Activated CD8-positive, alpha-beta memory T cell treated with anti-CD3 and anti-CD28 coated beads, Interleukin-2, amount 50 U/mL, for 1 hour (primary cell): Measurements from ENCODE around the gene VPS13D.
"Not testable (repeated sequence)": the region's sequence is repeated elsewhere in the genome, so short reads cannot be mapped to it uniquely, and the experiment has no call there.

Experiments
- DNase-seq: peaks from one replicate; pipeline ENCODE4 v3.0.0-alpha.2; 2020; ENCODE audit errors: extremely low read depth

The VPS13D gene

DNA sequence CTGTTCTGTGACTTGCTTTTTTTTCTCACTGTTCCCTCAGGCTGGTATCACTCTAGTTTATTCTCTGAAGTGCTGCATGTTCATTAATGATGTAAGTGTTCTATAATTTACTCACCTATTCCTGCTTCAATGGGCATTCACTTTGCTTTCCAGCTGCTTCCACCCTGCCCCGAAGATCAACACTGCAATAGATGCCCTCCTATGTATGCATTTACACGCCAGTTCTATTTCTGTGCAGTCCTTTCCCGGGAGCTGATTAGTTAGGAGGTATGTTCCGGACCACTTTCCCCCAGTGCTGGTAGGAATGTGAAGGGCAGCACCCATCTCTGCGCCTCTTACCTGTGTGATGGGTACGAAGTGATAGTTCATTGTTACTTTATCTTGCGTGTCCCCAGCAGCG is 284.8 kb downstream of the VPS13D start:
- DNase-seq = no peak

DNA sequence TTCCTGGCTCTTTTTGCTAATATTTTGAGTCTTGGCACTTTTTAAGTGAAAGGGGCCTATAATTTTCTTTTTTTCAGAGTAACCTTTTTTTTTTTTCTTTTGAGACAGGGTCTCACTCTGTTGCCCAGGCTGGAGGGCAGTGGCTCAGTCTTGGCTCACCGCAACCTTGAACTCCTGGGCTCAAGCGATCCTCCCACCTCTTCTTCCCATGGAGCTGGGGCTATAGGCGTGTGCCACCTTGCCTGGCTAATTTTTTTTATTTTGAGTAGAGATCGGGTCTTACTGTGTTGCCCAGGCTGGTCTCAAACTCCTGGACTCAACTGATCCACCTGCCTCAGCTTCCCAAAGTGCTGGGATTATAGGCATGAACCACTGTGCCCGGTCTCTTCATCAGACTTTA is 285.4 kb downstream of the VPS13D start:
- DNase-seq = no peak

DNA sequence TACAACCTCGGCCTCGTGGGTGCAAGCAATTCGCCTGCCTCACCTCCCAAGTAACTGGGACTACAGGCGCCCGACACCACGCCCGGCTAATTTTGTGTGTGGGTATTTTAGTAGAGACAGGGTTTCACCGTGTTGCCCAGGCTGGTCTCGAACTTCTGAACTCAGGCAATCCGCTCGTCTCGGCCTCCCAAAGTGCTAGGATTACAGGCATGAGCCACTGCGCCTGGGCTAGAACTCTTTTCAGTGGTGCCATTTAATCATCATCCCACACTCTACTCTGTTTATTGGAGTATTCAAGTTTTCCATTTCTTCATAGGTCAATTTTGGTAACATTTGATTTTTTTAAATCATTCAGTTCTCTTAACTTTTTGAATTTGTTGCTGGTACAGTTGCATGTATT is 286.9 kb downstream of the VPS13D start:
- no peak for DNase-seq

DNA sequence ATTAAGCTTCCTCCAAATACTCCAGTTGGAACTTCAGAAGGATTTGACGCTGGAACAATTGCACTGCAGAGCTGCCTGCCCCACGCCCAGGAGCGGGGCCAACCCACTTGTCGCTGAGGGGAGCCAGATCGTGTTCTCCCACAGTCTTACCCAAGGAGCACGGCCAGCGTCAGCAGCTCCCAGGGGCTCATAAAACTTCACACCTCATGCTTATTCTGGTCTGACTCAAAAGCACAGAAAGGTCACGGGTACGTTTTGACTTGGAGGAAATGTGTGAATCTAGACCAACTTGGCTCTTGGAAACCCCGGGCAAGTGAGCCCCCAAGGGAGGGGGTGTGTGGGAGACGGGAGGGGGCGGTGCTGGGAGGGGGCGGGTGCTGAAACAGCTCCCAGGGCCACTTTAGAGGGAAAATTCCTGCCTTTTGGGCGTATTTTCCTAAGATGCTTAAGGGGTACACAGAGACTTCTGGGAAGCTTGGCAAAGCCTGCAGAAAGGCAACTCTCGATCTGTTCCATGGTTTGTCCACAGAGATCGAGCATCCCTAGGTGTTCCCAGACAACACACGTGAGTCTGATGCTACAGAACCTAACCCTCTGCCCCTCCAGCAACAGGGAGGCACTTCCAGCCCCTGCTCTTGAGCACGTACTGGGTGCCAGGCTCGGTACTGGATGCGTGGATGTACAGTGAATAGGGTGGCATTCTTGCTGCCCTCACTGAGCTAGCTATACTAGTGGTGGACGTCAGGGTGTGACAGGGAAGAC is 289.3 kb downstream of the VPS13D start:
- no peak for DNase-seq

DNA sequence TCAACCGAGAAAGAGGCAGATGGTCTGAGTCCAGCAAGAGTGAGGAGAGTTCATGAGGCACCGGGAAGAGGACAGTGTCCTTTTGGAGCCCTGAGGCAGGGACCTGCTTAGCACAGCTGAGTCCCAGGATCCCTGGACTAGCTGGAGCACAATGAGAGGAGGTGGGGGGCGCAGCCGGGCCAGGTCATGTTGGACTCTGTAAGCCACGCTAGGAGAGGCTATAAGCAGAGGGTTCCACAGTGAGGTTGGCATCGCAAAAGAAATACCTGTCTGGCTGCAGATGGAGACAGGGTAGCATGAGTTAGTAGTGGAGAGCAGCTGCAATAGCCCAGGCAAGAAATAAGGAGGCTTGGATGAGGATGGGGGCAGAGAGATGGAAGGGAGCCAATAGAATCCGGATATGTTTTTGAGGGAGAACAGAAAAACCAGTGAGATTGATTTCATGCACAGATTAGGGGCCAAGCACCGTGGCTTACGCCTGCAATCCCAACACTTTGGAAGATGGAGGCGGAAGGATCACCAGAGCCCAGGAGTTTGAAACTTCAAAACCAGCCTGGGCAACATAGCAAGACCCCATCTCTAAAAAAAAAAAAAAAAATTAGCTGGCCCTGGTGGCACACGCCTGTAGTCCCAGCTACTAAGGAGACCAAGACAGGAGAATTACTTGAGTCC is 290.0 kb downstream of the VPS13D start:
- no peak for DNase-seq

DNA sequence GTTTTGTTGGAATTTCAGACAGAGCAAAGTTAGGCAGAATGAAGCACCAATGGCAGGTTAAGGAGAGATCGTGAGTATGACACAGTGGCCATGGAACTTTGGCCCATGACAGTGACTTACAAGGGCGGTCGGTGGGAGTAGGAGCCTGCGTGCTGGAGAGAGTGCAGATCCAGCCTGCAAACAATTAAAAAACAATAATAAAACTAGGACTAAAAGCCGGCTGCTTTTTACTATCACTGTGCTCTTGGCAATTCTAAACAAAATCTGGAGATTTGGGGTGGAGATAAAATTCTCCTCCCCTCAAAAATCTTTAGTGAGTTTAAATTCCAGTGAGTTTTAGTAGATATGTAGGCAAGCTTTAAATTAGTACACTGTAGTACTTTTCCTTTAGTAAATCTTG is 291.3 kb downstream of the VPS13D start:
- DNase-seq = no peak

DNA sequence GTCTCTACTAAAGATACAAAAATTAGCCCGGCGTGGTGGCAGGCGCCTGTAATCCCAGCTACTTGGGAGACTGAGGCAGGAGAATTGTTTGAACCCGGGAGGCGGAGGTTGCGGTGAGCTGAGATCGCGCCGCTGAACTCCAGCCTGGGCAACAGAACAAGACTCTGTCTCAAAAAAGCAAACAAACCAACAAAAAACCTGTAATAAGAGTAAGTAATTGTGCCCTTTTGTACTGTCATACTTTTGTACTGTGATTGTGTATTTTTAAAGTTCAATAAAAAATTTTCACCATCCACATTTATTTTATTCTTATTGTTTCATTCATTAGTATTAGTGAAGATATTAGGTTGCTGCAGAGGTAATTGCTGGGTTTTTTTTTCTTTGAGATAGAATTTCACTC is 292.9 kb downstream of the VPS13D start:
- not testable (repeated sequence) for DNase-seq

DNA sequence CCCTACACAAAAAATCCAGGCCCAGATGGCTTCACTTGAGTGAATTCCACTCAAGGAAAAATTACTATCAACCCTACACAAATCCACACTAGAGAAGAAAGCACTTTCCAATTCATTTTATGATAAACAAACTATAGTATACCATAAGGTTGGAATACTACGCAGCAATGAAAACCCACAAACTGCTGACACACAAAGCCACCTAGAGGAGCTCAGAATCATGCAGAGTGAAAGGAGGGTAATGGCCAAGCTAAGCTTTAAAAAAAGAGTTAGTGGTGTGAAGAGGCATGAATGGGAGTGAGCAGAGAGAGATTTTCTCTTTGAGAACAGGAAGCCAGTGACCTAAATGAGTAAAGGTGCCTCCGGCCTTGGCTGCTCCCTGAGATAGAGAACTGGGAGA is 294.4 kb downstream of the VPS13D start:
- no peak for DNase-seq

DNA sequence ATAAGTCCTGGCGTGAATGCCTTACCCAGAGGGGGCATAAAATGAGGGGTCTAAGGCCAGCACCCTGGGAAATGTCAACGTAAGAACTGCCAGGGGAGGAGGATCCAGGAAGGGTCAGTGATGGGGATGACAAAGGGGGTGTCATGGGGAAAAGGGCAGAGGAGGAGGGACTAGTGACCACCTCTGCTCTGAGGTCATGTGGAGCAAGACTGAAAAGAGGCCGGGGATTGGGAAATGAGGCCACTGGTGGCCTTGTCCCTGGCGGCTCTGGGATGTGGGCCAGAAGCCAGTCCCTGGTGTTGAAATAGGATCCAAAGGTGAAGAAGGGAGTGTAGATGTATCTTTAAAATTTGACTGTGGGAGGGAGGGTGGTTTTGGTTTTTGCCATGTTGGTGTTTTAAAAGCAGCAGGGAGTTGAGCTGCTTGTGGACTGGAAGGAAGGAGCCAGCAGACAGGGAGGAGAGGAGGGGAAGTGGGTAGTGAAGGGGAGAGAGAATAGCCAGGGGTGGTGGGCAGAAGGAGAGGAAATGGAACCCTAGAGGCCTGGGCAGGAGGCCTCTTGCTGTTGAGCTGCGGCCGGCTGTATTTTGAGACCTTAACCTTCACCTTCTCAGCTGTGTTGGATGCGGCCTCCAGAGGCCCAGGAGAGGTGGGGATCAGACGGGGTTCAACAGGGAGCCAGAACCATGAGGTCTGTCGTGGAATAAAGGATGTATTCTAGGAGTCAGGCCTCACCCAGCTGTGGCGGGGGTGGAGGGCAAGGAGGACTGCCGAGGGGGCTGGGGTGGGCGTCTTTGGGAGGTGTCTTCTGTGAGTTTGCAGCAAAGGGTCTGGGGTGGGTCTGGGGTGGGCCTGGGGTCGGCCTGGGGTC is 295.7 kb downstream of the VPS13D start:
- DNase-seq = no peak

DNA sequence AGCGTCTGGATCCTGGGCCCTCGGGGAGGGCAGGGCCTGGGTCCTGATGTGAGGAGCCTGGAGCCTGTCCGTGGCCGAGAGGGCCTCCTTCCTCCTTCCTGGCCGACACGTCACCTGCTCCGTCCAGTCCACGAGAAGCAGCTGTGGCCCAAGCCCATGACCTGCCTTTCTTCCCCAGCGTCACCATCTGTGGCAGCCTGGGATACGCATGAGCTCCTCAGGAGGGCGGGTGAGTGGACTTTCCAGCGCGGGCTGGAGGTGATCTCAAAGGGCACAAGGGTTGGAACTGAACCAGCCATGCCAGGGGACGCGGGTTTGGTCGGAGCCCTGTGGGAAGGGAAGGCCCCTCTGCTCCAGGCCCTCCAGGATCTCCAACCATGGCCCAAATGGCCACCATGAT is 297.7 kb downstream of the VPS13D start:
- no peak for DNase-seq

DNA sequence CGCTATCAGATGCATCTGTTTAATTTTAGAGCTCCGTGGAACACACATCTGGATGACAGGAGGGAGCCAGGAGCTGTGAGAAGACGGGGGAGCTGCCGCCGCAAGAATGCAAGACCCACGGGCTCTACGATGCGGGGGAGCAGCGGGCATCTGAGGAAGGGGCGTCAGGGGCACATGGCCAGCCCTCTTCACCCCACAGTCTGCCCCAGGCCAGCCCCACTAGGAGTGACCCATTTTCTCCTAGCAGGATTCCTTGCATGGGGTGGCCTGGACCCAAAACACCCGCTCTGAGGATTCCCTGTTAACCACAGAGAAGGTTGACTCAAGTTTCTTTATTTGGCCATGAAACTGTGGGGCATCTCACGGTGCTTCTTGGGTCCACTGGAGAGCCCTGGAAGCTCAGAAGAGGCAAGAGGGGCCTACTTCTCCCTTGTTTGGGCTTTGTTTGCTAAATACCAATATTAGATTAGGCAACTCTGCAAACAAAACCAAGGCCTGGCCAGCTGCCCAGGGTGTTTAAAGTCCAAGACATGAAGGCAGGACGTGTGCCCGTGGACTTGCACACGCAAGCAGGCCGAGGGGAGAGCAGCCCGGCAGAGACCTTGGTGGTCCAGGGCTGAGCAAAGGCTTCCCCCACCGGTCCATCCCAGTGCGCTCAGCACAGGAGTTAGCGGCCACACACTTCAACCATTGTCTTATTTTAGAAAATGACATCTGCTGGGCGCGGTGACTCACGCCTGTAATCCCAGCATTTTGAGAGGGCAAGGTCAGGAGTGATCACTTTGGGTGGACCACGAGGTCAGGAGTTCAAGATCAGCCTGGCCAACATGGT is 298.4 kb downstream of the VPS13D start:
- DNase-seq = no peak

DNA sequence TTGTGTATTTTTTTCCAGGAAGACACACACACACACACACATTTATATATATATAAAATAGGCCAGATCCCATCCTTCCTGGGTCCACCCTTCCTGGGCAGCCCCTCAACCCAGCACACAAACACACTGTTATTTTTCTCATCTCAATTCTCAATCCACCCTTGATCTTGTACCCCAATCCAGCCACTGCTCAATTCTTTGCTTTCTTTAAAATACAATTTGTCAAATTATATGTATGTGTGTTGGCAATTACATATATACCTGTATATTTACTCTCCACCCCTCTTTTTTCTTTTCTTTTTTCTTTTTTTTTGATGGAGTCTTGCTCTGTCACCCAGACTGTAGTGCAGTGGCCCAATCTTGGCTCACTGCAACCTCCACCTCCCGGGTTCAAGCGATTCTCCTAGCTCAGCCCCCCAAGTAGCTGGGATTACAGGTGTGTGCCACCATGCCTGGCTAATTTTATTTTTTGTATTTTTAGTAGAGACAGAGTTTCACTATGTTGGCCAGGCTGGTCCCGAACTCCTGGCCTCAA is 299.9 kb downstream of the VPS13D start:
- DNase-seq = no peak

DNA sequence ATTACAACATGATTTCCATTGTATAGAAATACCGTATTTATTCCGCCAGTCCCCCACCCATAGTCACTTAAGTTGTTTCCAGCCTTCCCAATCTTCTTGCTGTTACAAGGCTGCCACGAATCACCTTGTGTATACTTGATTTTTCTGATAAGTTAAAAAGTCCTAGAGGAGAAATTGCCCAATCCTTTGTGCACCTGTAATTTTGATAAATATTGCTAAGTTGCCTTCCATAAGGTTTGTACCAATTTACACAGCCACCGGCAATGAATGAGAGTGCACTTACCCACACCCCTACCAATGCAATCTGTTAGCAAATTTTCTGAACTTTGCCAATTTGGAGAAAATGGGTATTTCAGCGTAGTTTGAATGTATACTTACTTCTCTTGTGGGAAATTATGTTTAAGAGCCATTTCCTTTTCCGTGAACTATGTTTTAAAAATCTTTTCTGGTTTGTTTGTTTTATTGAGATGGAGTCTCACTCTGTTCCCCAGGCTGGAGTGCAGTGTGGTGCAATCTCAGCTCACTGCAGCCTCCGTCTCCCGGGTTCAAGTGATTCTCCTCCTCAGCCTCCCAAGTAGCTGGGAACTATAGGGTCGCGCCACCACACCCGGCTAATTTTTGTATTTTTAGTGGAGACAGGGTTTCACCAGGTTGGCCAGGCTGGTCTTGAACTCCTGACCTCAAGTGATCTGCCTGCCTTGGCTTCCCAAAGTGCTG is 300.8 kb downstream of the VPS13D start:
- DNase-seq = no peak

DNA sequence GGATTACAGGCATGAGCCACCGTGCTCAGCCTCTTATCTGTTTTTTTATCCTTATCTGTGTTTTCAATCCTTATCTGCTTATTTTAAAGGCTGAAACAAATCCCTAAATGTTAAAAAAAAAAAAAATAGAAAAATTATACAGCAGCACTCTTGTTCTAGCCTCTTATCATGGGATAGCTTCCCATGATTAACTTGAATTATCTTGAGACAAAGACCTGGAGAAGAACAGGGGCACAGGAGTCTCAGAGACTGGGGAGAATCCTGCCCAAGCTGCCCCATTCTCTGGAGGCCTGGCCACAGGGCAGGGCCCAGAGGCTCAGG is 301.3 kb downstream of the VPS13D start:
- DNase-seq = no peak

DNA sequence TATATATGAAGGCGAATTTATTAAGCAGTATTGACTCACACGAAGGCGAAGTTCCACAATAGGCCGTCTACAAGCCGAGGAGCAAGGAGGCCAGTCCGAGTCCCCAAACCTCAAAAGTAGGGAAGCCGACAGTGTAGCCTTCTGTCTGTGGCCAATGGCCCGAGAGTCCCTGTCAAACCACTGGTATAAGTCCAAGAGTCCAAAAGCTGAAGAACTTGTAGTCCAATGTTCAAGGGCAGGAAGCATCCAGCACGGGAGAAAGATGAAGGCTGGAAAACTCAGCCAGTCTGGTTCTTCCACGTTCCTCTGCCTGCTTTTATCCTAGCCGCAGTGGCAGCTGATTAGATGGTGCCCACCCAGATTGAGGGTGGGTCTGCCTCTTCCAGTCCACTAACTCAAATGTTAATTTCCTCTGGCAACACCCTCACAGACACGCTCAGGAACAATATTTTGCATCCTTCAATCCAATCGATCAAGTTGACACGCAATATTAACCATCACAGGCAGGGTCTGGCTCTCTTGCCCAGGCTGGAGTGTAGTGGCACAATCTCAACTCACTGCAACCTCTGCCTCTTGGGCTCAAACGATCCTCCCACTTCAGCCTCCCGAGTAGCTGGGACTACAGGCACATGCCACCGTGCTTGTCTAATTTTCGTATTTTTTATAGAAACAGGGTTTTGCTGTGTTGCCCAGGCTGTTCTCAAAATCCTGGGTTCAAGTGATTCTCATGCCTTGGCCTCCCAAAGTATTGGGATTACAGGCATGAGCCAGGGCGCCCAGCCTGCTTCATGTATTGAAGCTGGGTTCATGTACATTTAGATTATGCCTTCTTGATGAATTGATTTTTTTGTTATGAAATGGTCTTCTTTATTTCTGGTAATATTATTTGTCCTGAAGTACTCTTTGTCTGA is 302.8 kb downstream of the VPS13D start:
- no peak for DNase-seq

DNA sequence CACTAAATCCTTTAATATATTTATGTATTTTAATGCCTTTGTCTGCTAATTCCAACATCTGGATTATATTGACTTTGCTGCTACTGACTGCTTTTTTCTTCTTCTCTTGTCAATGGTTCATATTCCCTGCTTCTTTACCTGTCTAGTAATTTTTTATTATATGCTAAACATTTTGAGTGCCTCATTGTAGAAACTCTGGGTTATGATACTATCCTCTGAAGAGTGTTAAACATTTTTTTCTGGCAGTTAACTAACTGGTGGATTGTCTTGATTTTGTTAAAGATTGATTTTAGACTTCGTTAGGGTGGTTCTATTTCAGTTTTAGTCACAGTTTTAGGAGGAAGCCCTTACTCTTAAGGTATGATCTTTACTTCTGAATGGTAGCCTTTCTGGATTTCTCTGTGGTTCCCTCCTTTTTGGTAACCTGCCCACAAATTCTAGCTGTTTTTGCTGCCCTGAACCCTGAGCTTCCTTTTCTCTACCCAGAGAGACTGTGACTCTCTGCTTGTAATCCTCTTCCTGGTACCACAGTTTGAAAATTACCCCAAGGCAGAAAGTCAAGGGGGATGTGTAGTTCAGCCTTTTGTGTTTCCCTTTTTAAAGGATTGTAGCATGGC is 306.3 kb downstream of the VPS13D start:
- DNase-seq = no peak

DNA sequence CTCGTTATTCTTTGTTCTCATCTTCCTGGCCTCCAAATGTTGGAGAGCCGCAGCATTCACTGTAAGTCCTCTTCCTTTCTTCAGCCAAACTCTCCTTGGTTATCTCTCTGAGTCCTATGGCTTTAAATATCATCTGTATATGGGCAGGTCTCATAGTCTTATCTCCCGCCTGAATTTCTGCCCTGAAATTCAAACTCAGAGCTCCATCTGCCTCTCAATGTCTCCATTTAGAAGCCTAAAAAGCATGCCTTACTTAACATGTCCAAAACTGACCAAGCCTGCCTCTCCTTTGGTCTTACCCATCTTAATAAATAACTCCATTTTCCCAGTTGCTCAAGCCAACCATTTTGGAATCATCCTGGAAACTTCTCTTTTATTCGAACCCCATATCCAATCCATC is 307.5 kb downstream of the VPS13D start:
- no peak for DNase-seq

DNA sequence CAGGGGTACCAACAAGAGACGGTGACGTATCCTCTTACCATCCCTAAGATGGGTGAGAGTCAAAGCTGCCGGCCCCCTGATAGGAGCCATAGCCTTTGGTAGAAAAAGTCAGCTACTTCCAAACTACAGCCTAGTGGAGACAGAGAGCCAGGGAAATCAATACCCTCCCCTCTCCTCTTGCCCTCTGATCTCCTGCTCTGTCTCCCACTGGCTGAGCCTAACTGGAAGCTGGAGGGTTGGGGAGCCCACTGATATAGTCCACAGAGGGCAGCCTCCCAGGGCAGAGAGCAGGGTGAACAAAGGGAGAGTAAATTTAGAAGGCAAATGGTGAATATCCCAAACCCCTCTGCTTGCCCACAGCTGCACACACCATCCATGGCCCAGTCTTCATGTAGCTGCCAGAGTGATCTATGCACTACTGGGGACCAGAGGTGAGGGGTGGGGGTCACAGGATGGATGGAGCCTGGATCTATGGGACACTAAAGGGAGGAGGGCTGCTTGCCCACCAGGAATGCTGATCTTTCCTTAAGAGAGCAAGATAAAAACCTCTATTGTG is 308.2 kb downstream of the VPS13D start:
- DNase-seq = no peak

DNA sequence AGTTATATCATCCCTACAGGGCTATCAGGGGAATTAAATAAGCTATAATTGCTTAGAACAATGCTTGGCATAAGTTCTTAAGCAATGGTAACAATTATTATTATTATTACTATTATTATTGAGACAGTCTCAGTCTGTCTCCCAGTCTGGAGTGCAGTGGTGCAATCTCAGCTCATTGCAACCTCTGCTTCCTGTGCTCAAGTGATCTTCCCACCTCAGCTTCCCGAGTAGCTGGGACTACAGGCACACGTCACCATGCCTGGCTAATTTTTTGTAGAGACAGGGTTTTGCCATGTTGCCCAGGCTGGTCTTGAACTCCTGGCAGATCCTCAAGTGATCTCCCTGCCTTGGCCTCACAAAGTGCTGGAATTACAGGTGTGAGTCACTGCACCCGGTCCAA is 308.7 kb downstream of the VPS13D start:
- DNase-seq = not testable (repeated sequence)
